ENCODE measurements around the gene MEI1. TPM values are rescaled to one million over a fixed set of nuclear protein-coding genes. Genes with fewer than 3 reads are reported as not detected.

Gene MEI1
- polyA plus RNA-seq, 1 donor (not counting 4 experiments of a cell fraction or from before 2014, with no cell fraction given), result 0.10 TPM

- Histone ChIP-seq H3K79me2 (ENCODE audit: control insufficient read depth, insufficient read depth, low read length) (no peaks in the 10 kb centered on the region), H3K4me1 (ENCODE audit: control insufficient read depth, extremely low read depth, insufficient read depth, low read length) (peaks cover 36% of the 10 kb centered on the region), H4K20me1 (ENCODE audit: control insufficient read depth, extremely low read depth, insufficient read depth, low read length) (no peaks in the 10 kb centered on the region), H3K9me1 (ENCODE audit: control insufficient read depth, extremely low read depth, insufficient read depth, low read length) (no peaks in the 10 kb centered on the region), H2AFZ (ENCODE audit: control insufficient read depth, low read length) (peak overlapping the region; percentile 81), H3K27ac (ENCODE audit: control insufficient read depth, insufficient read depth, low read length) (peak overlapping the region; percentile 47), H3K9ac (ENCODE audit: control insufficient read depth, extremely low read depth, insufficient read depth, low read length) (no peak overlapping the region), H3K36me3 (ENCODE audit: control insufficient read depth in 2 of 2, extremely low read depth in 1 of 2, insufficient read depth in 2 of 2, low read length in 2 of 2) (no peaks in the 10 kb centered on the region), H3K4me3 (ENCODE audit: control insufficient read depth in 2 of 3, extremely low read depth in 1 of 3, insufficient read depth in 2 of 3, low read depth in 1 of 3, low read length in 3 of 3) (no peak overlapping the region), H3K27me3 (ENCODE audit: control insufficient read depth, extremely low read depth, insufficient read depth, low read length) (no peaks in the 10 kb centered on the region), H3K9me3 (ENCODE audit: control insufficient read depth, low read depth, low read length) (no peaks in the 10 kb centered on the region), H3K4me2 (ENCODE audit: control insufficient read depth, extremely low read depth, insufficient read depth, low read depth, low read length) (peak overlapping the region; percentile 5)
- no peak for DNase-seq (ENCODE audit: low read depth, low spot score)
- no peak for FAIRE-seq
- TF ChIP-seq EZH2 (IDR thresholded peaks at IDR 0.05; ENCODE audit: low read length), result no peak
- TF ChIP-seq, protein P1, sequence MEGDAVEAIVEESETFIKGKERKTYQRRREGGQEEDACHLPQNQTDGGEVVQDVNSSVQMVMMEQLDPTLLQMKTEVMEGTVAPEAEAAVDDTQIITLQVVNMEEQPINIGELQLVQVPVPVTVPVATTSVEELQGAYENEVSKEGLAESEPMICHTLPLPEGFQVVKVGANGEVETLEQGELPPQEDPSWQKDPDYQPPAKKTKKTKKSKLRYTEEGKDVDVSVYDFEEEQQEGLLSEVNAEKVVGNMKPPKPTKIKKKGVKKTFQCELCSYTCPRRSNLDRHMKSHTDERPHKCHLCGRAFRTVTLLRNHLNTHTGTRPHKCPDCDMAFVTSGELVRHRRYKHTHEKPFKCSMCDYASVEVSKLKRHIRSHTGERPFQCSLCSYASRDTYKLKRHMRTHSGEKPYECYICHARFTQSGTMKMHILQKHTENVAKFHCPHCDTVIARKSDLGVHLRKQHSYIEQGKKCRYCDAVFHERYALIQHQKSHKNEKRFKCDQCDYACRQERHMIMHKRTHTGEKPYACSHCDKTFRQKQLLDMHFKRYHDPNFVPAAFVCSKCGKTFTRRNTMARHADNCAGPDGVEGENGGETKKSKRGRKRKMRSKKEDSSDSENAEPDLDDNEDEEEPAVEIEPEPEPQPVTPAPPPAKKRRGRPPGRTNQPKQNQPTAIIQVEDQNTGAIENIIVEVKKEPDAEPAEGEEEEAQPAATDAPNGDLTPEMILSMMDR (optimal IDR thresholded peaks at IDR 0.05 in 1 of 3, IDR thresholded peaks at IDR 0.05 in 1 of 3, conservative IDR thresholded peaks at IDR 0.05 in 1 of 3; ENCODE audit: extremely low read depth in 1 of 3, insufficient read depth in 2 of 3, low read length in 3 of 3), result no peak
- dilution Hi-C loops (cut with MboI; ENCODE audit: extremely low pct_ligation_motif_present, low sequenced_read_pairs), result no loop called here
These were observed 69.1 kb downstream of the MEI1 start for GRCh38 chr22:41768430-41768829.

DNA sequence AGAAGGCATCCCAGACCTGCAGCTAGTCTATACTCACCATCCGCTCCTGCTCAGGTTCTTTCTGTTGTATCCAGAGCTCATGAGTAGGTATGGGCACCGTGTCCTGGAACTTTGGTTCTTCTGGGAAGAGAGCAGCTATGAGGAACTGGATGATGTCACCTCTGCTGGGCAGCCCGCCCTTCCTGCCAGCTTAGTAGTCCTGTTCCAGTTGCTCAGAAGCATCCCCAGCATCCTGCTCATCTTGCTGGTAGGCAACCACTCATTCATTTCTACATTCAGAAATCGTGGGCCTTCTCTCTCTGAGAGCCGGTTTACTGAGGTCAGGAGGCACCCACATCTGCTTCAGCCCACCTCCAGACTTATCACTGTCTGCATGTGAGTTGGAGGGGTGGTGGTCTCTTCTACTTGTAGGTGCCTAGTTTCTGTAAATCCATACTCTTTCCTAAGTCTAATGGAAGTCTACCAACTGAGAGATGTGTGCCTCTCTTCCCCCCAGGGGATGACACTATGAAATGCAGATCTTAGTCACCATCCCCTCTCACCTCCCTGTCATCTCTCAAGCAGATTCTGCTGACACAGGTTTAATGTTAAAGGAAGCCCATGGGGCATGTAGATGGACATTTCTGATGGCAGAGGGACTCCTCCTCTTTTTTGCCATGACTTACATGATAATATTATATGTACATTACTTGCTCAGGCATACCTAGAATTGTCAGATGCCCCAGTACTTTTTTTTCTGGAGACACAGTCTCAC is 71.6 kb downstream of the MEI1 start:
- Histone ChIP-seq H3K9me3 (ENCODE audit: control insufficient read depth, low read depth, low read length) (no peaks in the 10 kb centered on the region), H4K20me1 (ENCODE audit: control insufficient read depth, extremely low read depth, insufficient read depth, low read length) (no peaks in the 10 kb centered on the region), H3K9ac (ENCODE audit: control insufficient read depth, extremely low read depth, insufficient read depth, low read length) (no peak overlapping the region), H3K4me1 (ENCODE audit: control insufficient read depth, extremely low read depth, insufficient read depth, low read length) (peaks cover 35% of the 10 kb centered on the region), H3K27ac (ENCODE audit: control insufficient read depth, insufficient read depth, low read length) (no peak overlapping the region), H3K4me3 (ENCODE audit: control insufficient read depth in 2 of 3, extremely low read depth in 1 of 3, insufficient read depth in 2 of 3, low read depth in 1 of 3, low read length in 3 of 3) (no peak overlapping the region), H3K4me2 (ENCODE audit: control insufficient read depth, extremely low read depth, insufficient read depth, low read depth, low read length) (no peak overlapping the region), H3K9me1 (ENCODE audit: control insufficient read depth, extremely low read depth, insufficient read depth, low read length) (no peaks in the 10 kb centered on the region), H3K27me3 (ENCODE audit: control insufficient read depth, extremely low read depth, insufficient read depth, low read length) (no peaks in the 10 kb centered on the region), H2AFZ (ENCODE audit: control insufficient read depth, low read length) (no peak overlapping the region), H3K79me2 (ENCODE audit: control insufficient read depth, insufficient read depth, low read length) (no peaks in the 10 kb centered on the region), H3K36me3 (ENCODE audit: control insufficient read depth in 2 of 2, extremely low read depth in 1 of 2, insufficient read depth in 2 of 2, low read length in 2 of 2) (no peaks in the 10 kb centered on the region)
- FAIRE-seq (peak; percentile 60), DNase-seq (ENCODE audit: low read depth, low spot score) (no peak)
- TF ChIP-seq, protein P1 (optimal IDR thresholded peaks at IDR 0.05 in 1 of 3, IDR thresholded peaks at IDR 0.05 in 1 of 3, conservative IDR thresholded peaks at IDR 0.05 in 1 of 3; ENCODE audit: extremely low read depth in 1 of 3, insufficient read depth in 2 of 3, low read length in 3 of 3), result no peak
- TF ChIP-seq EZH2 (IDR thresholded peaks at IDR 0.05; ENCODE audit: low read length), result no peak
- dilution Hi-C loops (cut with MboI; ENCODE audit: extremely low pct_ligation_motif_present, low sequenced_read_pairs), result no loop called here
